H1 (cell line): ENCODE measurements around the gene CDK19. TPM values are rescaled to one million over a fixed set of nuclear protein-coding genes. Genes with fewer than 3 reads are reported as not detected.

Experiments used
- NRF1 ChIP-seq: IDR thresholded peaks from 2 replicates; pipeline ENCODE4 v1.6.1; 2011; ENCODE audit warnings: mild to moderate bottlenecking, low read depth, low read length, improper control_type of control experiment
- POU5F1 ChIP-seq: IDR thresholded peaks from 2 replicates; pipeline ENCODE4 v1.6.1; 2011; ENCODE audit warnings: low read depth, mild to moderate bottlenecking, low read length, moderate library complexity
- polyA plus RNA-seq, 7 experiments: library from polyadenylated mRNA; depleted of rRNA in 3 of 7; stranded (reverse) in 5 of 7; unstranded in 2 of 7; fragments of >200 nt in 5 of 7; fragments of 200-250 nt in 2 of 7; gene quantifications; 1 replicate in 5 of 7; 2 replicates in 1 of 7; 4 replicates in 1 of 7; pipeline versions ENCODE4 v1.2.1 to v1.2.3, GENCODE V29; 2011 to 2013; ENCODE audit warnings: missing spikeins in 2 of 7, mixed read lengths in 2 of 7
- total RNA-seq: library from RNA; stranded (reverse); fragmentation: NEBNext Ultra II Directional; extraction: Animal tissue kit (Norgen Biotek cat#: 25700); gene quantifications from 2 replicates; pipeline ENCODE4 v1.2.1, GENCODE V29; 2021

CDK19 gene
- total and polyA plus RNA-seq, 2 of the 8 experiments (the other 6 are each of a cell fraction or from before 2014, with no cell fraction given) = 4.9 to 12.6 TPM

DNA sequence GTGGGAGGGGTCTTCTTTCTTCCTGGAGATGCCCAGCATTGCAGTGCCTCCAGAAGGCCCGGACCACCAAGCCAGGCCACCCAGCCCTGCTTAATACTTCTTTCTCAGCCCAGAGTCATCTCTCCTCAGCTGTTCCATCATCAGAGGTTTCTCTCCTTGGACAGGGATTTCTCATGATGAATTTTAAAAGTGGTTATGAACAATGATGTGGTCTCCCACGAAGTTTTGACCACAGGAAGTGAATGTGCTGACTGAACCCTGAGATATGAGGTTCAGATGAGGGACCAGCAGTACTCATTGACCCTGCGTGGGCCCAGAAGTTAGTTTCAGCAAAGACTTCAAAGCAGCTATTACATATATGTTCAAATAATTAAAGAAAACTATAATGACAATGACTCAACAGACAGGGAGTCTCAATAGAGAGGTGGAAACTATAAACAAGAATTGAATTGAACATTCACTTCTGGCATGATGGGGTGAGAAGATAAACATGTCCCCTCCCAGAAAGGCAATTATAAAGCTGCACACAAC lies 224.4 kb downstream of the CDK19 start (continued):
- TF ChIP-seq NRF1 (no peak), POU5F1 (no peak)
